HCT116 (cell line): ENCODE results near the gene DDX24. TPM values are rescaled to one million over a fixed set of nuclear protein-coding genes. Genes with fewer than 3 reads are reported as not detected.

ENCODE experiments used
- ATAC-seq: fragments of 200-7000 bp; cut with Tn5 transposase; 2 replicates; pipeline ENCODE4 v1.9.1; 2020; ENCODE audit warnings: mild to moderate bottlenecking, moderate library complexity
- BruUV-seq: library from RNA; stranded (reverse); fragments of 400-500 nt; replicated peaks from 2 replicates; lab custom pipeline; 2021; lab: Mats Ljungman, UMichigan
- CTCF ChIA-PET: fragments of 300-600 bp; sonication (Branson Sonifier 250); formaldehyde crosslinking; loops from one replicate; lab custom pipeline; 2021; ENCODE audit warnings: antibody characterized with exemption; lab: Charles Lee
- POLR2A ChIA-PET: fragments of 300-600, 350-600 bp; sonication (Branson Sonifier 250); formaldehyde crosslinking; loops from one replicate; lab custom pipeline; 2021; ENCODE audit warnings: antibody characterized with exemption; lab: Charles Lee
- RAD21 ChIA-PET, 2 experiments: fragments of 300-600 bp; sonication (Branson Sonifier 250); formaldehyde crosslinking; loops; one replicate each; lab custom pipeline; 2023; ENCODE audit warnings: low total read pairs in 2 of 2; ENCODE audit not compliant: uncharacterized antibody in 2 of 2, unreplicated experiment in 2 of 2, low non-redundant PET in 1 of 2; lab: Charles Lee
- DNase-seq: peaks from one replicate; pipeline ENCODE4 v3.0.0-alpha.2; 2010; ENCODE audit warnings: low read depth, low spot score
- H2AFZ ChIP-seq: fragments of 200-600 bp; shearing (Covaris generic), sonication (generic); 2 replicates; pipeline ENCODE4 v1.6.1; 2017; ENCODE audit warnings: low read depth, mixed run types, mixed read lengths, antibody characterized with exemption, low read length; ENCODE audit not compliant: poor library complexity, severe bottlenecking
- H3K27ac ChIP-seq: 2 replicates; pipeline ENCODE4 v1.5.1; 2012; ENCODE audit warnings: low read depth, low read length
- H3K27me3 ChIP-seq: fragments of 200-600 bp; sonication (generic); 2 replicates; pipeline ENCODE4 v1.6.1; 2016; ENCODE audit warnings: mixed run types, low read length, mixed read lengths; ENCODE audit not compliant: insufficient read depth
- H3K36me3 ChIP-seq, 2 experiments: fragments of 200-500 bp in 1 of 2; fragments of 200-600 bp in 1 of 2; sonication (Bioruptor generic) in 1 of 2; sonication (generic) in 1 of 2; 2 replicates each; pipeline versions ENCODE4 v1.5.1 to v1.6.1; 2014 to 2016; ENCODE audit warnings: low read length in 2 of 2, inconsistent platforms in 1 of 2, mixed read lengths in 1 of 2, mixed run types in 1 of 2; ENCODE audit not compliant: insufficient read depth in 2 of 2, control insufficient read depth in 1 of 2
- H3K4me1 ChIP-seq, 2 experiments: fragments of 200-600 bp in 1 of 2; sonication (generic) in 1 of 2; 2 replicates each; pipeline versions ENCODE4 v1.5.1 to v1.6.1; 2012 to 2017; ENCODE audit warnings: low read length in 2 of 2, inconsistent platforms in 1 of 2, mild to moderate bottlenecking in 1 of 2, mixed read lengths in 1 of 2, mixed run types in 1 of 2, moderate library complexity in 1 of 2; ENCODE audit not compliant: insufficient read depth in 2 of 2, control insufficient read depth in 1 of 2
- H3K4me2 ChIP-seq: fragments of 200-600 bp; sonication (generic); 2 replicates; pipeline ENCODE4 v1.6.1; 2017; ENCODE audit warnings: mixed run types, low read length, mixed read lengths
- H3K4me3 ChIP-seq, 2 experiments: fragments of 200-600 bp in 1 of 2; sonication (generic) in 1 of 2; replicated peaks in 1 of 2; 2 replicates each; pipeline ENCODE4 v1.5.1; 2011 to 2016; ENCODE audit warnings: low read length in 2 of 2, control low read depth in 1 of 2, low read depth in 1 of 2, mild to moderate bottlenecking in 1 of 2, mixed read lengths in 1 of 2, mixed run types in 1 of 2
- H3K79me2 ChIP-seq: fragments of 200-600 bp; sonication (generic); 2 replicates; pipeline ENCODE4 v1.6.1; 2017; ENCODE audit warnings: mild to moderate bottlenecking, mixed run types, low read length, moderate library complexity, mixed read lengths; ENCODE audit not compliant: insufficient read depth
- H3K9ac ChIP-seq: fragments of 200-600 bp; sonication (generic); 2 replicates; pipeline ENCODE4 v1.6.1; 2016; ENCODE audit warnings: low read length, mixed read lengths
- H3K9me2 ChIP-seq: fragments of 200-600 bp; sonication (generic), shearing (Covaris generic); 2 replicates; pipeline ENCODE4 v1.6.1; 2017; ENCODE audit warnings: mixed run types, mild to moderate bottlenecking, moderate library complexity; ENCODE audit not compliant: insufficient read depth
- H3K9me3 ChIP-seq, 2 experiments: fragments of 200-500 bp in 1 of 2; fragments of 200-600 bp in 1 of 2; sonication (Bioruptor generic) in 1 of 2; sonication (generic) in 1 of 2; 2 replicates each; pipeline ENCODE4 v1.6.1; 2014 to 2017; ENCODE audit warnings: low read length in 2 of 2, mixed read lengths in 2 of 2, inconsistent platforms in 1 of 2, low read depth in 1 of 2, mild to moderate bottlenecking in 1 of 2, mixed run types in 1 of 2, moderate library complexity in 1 of 2; ENCODE audit not compliant: control insufficient read depth in 1 of 2, insufficient read depth in 1 of 2
- H4K20me1 ChIP-seq: fragments of 200-600 bp; sonication (generic), shearing (Covaris generic); 2 replicates; pipeline ENCODE4 v1.6.1; 2017; ENCODE audit warnings: mixed run types, mild to moderate bottlenecking, moderate library complexity; ENCODE audit not compliant: insufficient read depth
- ATF3 ChIP-seq: IDR thresholded peaks from 2 replicates; pipeline ENCODE4 v1.6.1; 2012
- CBX3 ChIP-seq: IDR thresholded peaks from 2 replicates; pipeline ENCODE4 v1.6.1; 2012; ENCODE audit warnings: low read depth
- CTCF ChIP-seq, 3 experiments: fragments of 200-600 bp in 1 of 3; sonication (generic) in 1 of 3; IDR thresholded peaks in 2 of 3; conservative IDR thresholded peaks in 1 of 3; 2 replicates each; pipeline ENCODE4 v1.5.1; 2012 to 2017; ENCODE audit warnings: low read depth in 2 of 3, low read length in 2 of 3, antibody characterized with exemption in 1 of 3, borderline replicate concordance in 1 of 3, control low read depth in 1 of 3, mild to moderate bottlenecking in 1 of 3, mixed read lengths in 1 of 3, mixed run types in 1 of 3, moderate library complexity in 1 of 3; ENCODE audit not compliant: insufficient read depth in 1 of 3
- EGR1 ChIP-seq: IDR thresholded peaks from 2 replicates; pipeline ENCODE4 v1.6.1; 2012; ENCODE audit warnings: low read depth
- EZH2phosphoT487 ChIP-seq: fragments of 200-600 bp; IDR thresholded peaks from 2 replicates; pipeline ENCODE4 v1.6.1; 2018; ENCODE audit warnings: antibody characterized with exemption, borderline replicate concordance
- FOSL1 ChIP-seq: IDR thresholded peaks from 2 replicates; pipeline ENCODE4 v1.6.1; 2012; ENCODE audit warnings: low read depth
- JUND ChIP-seq: IDR thresholded peaks from 2 replicates; pipeline ENCODE4 v1.6.1; 2012
- POLR2A ChIP-seq: IDR thresholded peaks from 2 replicates; pipeline ENCODE4 v1.7.0; 2011; ENCODE audit warnings: borderline replicate concordance; ENCODE audit not compliant: insufficient read depth, insufficient read length; ENCODE audit errors: extremely low read depth
- POLR2AphosphoS5 ChIP-seq: IDR thresholded peaks from 2 replicates; pipeline ENCODE4 v1.6.1; 2011; ENCODE audit warnings: mild to moderate bottlenecking, low read depth, low read length, moderate library complexity
- RAD21 ChIP-seq: IDR thresholded peaks from 2 replicates; pipeline ENCODE4 v1.6.1; 2012; ENCODE audit warnings: low read depth, mild to moderate bottlenecking
- SIN3A ChIP-seq: IDR thresholded peaks from 2 replicates; pipeline ENCODE4 v1.6.1; 2012; ENCODE audit warnings: low read depth
- SP1 ChIP-seq: IDR thresholded peaks from 2 replicates; pipeline ENCODE4 v1.6.1; 2012; ENCODE audit warnings: low read depth
- SRF ChIP-seq: IDR thresholded peaks from 2 replicates; pipeline ENCODE4 v1.6.1; 2012; ENCODE audit warnings: low read depth
- TCF7L2 ChIP-seq: IDR thresholded peaks from 2 replicates; pipeline ENCODE4 v1.7.0; 2011; ENCODE audit warnings: borderline replicate concordance, inconsistent platforms; ENCODE audit not compliant: insufficient read depth, insufficient read length; ENCODE audit errors: extremely low read depth
- ZBTB33 ChIP-seq: IDR thresholded peaks from 2 replicates; pipeline ENCODE4 v1.6.1; 2011; ENCODE audit warnings: mild to moderate bottlenecking, low read length, moderate library complexity; ENCODE audit not compliant: insufficient replicate concordance; ENCODE audit errors: extremely low read depth
- ZFX ChIP-seq: fragments of 450-650 bp; IDR thresholded peaks from 2 replicates; pipeline ENCODE4 v1.6.1; 2017
- intact Hi-C: fragments of 100-400 bp; cut with micrococcal nuclease; formaldehyde crosslinking; loops from 2 replicates; pipeline ENCODE4 v1.10.0; 2022
- total RNA-seq: library from RNA; stranded (reverse); gene quantifications from one replicate; pipeline ENCODE4 v1.2.1, GENCODE V29; 2021; ENCODE audit not compliant: unreplicated experiment

Gene DDX24
- total RNA-seq, 1 experiment from 2014 or later: 169 TPM

- Histone ChIP-seq H3K4me1 (no peaks in the 10 kb centered on the region), H3K9me3 (no peaks in the 10 kb centered on the region), H3K79me2 (no peaks in the 10 kb centered on the region), H3K27ac (no peak overlapping the region), H2AFZ (no peak overlapping the region), H3K9ac (no peak overlapping the region), H3K4me3 (no peak overlapping the region), H3K27me3 (no peaks in the 10 kb centered on the region), H3K36me3 (peaks cover 0 to 8% of the 10 kb centered on the region in 2 experiments; a peak in 3 of 4 replicates), H4K20me1 (no peaks in the 10 kb centered on the region), H3K4me2 (no peak overlapping the region), H3K9me2 (no peaks in the 10 kb centered on the region)
- ChIA-PET CTCF (no interaction called here), POLR2A (no interaction called here), RAD21 (no interaction called here)
- ATAC-seq (no peak), DNase-seq (no peak)
- intact Hi-C loops: no loop called here
- no TSS peak for BruUV-seq
- TF ChIP-seq CBX3 (no peak), JUND (no peak), SIN3A (no peak)
Measured at GRCh38 chr14:94042433-94043091, 38.4 kb downstream of the DDX24 start.

GRCh38 chr14:94041551-94042346, 39.3 kb downstream of the DDX24 start:
- CTCF ChIA-PET: no interaction called here
- BruUV-seq: no TSS peak
- Histone ChIP-seq H3K9me3 (no peaks in the 10 kb centered on the region), H2AFZ (no peak overlapping the region), H3K79me2 (no peaks in the 10 kb centered on the region), H3K4me1 (peaks cover 0 to under 1% of the 10 kb centered on the region in 2 experiments; a peak in 2 of 4 replicates), H4K20me1 (no peaks in the 10 kb centered on the region), H3K4me3 (no peak overlapping the region), H3K27me3 (no peaks in the 10 kb centered on the region), H3K27ac (no peak overlapping the region), H3K9me2 (no peaks in the 10 kb centered on the region), H3K9ac (no peak overlapping the region), H3K36me3 (peaks cover 0 to 4% of the 10 kb centered on the region in 2 experiments; a peak in 3 of 4 replicates), H3K4me2 (no peak overlapping the region)
- intact Hi-C loops: no loop called here
- ATAC-seq (no peak), DNase-seq (no peak)
- RAD21 ChIA-PET: no interaction called here
- POLR2A ChIA-PET: no interaction called here
- no peak for TF ChIP-seq ATF3
- TF ChIP-seq CTCF (IDR thresholded peaks at IDR 0.05 in 2 of 3, conservative IDR thresholded peaks at IDR 0.05 in 1 of 3; ENCODE audit: borderline replicate concordance in 1 of 3, insufficient read depth in 1 of 3, low read depth in 2 of 3, low read length in 2 of 3): no peak
- TF ChIP-seq SP1: no peak
- TF ChIP-seq SIN3A: no peak
- no peak for TF ChIP-seq POLR2AphosphoS5
- no peak for TF ChIP-seq ZBTB33
- TF ChIP-seq POLR2A: no peak
- no peak for TF ChIP-seq TCF7L2
- TF ChIP-seq RAD21: no peak
- TF ChIP-seq FOSL1: no peak
- no peak for TF ChIP-seq EGR1
- no peak for TF ChIP-seq SRF
- TF ChIP-seq EZH2phosphoT487: no peak
- no peak for TF ChIP-seq ZFX
